Smooth muscle cell of the brain vasculature (primary cell): ENCODE measurements around the gene ZFP69B.

Experiments used
- DNase-seq: peaks from one replicate; pipeline ENCODE4 v3.0.0-alpha.2; 2012; ENCODE audit warnings: low read depth, low spot score

The ZFP69B gene

GRCh38 chr1:40449684-40450494, at the start of gene ZFP69B:
Gene ZFP69B (plus strand): TSS chr1:40450476. CDS start chr1:40450962, 486 bp downstream.
- peak; percentile 71 for DNase-seq

- DNase-seq = no peak
Measured at GRCh38 chr1:40401473-40402201, 48.6 kb upstream of the ZFP69B start.

- peak; percentile 37 for DNase-seq
Measured at GRCh38 chr1:40404670-40405462, 45.4 kb upstream of the ZFP69B start.

GRCh38 chr1:40405812-40406211, 44.5 kb upstream of the ZFP69B start:
- no peak for DNase-seq

- DNase-seq = no peak
Measured at GRCh38 chr1:40407453-40407852, 42.8 kb upstream of the ZFP69B start.

- no peak for DNase-seq
Measured at GRCh38 chr1:40409467-40409866, 40.8 kb upstream of the ZFP69B start.

- no peak for DNase-seq
Measured at GRCh38 chr1:40411294-40411693, 39.0 kb upstream of the ZFP69B start.

GRCh38 chr1:40411843-40412242, 38.4 kb upstream of the ZFP69B start:
- no peak for DNase-seq

- no peak for DNase-seq
Measured at GRCh38 chr1:40413527-40414252, 36.6 kb upstream of the ZFP69B start.

- DNase-seq = no peak
Measured at GRCh38 chr1:40414331-40414730, 35.9 kb upstream of the ZFP69B start.

GRCh38 chr1:40416709-40417108, 33.6 kb upstream of the ZFP69B start:
- no peak for DNase-seq

- DNase-seq = no peak
Measured at GRCh38 chr1:40421431-40422384, 28.6 kb upstream of the ZFP69B start.

- no peak for DNase-seq
Measured at GRCh38 chr1:40422630-40423263, 27.5 kb upstream of the ZFP69B start.

- no peak for DNase-seq
Measured at GRCh38 chr1:40423264-40423642, 27.0 kb upstream of the ZFP69B start.

- no peak for DNase-seq
Measured at GRCh38 chr1:40423951-40424618, 26.2 kb upstream of the ZFP69B start.

GRCh38 chr1:40425198-40425597, 25.1 kb upstream of the ZFP69B start:
- DNase-seq = no peak

GRCh38 chr1:40431385-40431784, 18.9 kb upstream of the ZFP69B start:
- no peak for DNase-seq

GRCh38 chr1:40432644-40433390, 17.5 kb upstream of the ZFP69B start:
- no peak for DNase-seq

- no peak for DNase-seq
Measured at GRCh38 chr1:40435471-40435870, 14.8 kb upstream of the ZFP69B start.
